ENCODE results near the gene SH3TC2.

SH3TC2 gene

GRCh38 chr5:148989567-148989966, 73.3 kb downstream of the SH3TC2 start:
- in situ Hi-C loops (cut with MboI; ENCODE audit: low pct_unique_long_range_greater_than_20kb, low sequenced_read_pairs, unreplicated experiment): no loop called here
- no peak for DNase-seq (ENCODE audit: low spot score)
- TF ChIP-seq, protein P1, sequence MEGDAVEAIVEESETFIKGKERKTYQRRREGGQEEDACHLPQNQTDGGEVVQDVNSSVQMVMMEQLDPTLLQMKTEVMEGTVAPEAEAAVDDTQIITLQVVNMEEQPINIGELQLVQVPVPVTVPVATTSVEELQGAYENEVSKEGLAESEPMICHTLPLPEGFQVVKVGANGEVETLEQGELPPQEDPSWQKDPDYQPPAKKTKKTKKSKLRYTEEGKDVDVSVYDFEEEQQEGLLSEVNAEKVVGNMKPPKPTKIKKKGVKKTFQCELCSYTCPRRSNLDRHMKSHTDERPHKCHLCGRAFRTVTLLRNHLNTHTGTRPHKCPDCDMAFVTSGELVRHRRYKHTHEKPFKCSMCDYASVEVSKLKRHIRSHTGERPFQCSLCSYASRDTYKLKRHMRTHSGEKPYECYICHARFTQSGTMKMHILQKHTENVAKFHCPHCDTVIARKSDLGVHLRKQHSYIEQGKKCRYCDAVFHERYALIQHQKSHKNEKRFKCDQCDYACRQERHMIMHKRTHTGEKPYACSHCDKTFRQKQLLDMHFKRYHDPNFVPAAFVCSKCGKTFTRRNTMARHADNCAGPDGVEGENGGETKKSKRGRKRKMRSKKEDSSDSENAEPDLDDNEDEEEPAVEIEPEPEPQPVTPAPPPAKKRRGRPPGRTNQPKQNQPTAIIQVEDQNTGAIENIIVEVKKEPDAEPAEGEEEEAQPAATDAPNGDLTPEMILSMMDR (IDR thresholded peaks at IDR 0.05; ENCODE audit: extremely low read depth, insufficient read depth, missing control alignments): no peak

DNA sequence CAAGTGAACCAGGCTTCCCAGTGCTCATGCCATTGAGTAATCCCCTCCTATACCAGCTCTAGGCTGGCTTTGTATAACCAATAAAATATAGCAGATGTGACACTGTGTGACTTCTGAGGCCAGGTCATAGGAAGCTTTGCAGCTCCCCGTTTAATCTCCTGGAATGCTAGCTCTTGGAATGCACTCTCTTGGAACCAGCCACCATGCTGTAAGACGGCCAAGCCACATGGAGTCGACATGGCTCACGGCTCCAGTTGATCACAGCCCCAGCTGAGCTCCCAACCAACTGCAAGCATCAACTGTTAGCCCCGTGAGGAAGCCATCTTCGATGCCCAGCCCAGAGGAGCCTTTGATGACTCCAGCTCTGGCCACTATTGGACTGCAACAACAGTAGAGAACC, 74.5 kb downstream of the SH3TC2 start:
- TF ChIP-seq, protein P1 (IDR thresholded peaks at IDR 0.05; ENCODE audit: extremely low read depth, insufficient read depth, missing control alignments): no peak
- in situ Hi-C loops (cut with MboI; ENCODE audit: low pct_unique_long_range_greater_than_20kb, low sequenced_read_pairs, unreplicated experiment): no loop called here
- DNase-seq (ENCODE audit: low spot score): no peak

DNA sequence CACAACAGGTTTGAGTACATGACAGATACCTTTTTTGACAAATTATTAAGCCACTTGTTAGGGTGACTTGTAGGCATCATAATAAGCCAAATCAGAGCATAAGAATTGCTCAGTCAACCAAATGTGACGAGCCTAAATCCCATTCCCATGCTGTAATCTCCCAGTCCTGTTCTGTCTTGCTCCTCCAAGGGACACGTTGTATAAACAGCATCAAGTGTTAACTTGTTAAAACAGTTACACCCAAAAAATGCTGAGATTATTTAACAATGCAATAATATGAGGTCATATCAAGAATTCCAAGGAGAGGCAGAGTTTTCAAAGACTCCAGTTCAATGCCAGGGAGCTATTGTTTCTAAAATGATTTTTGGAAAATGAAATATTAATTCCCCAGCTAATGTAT, 76.2 kb downstream of the SH3TC2 start:
- TF ChIP-seq, protein P1 (IDR thresholded peaks at IDR 0.05; ENCODE audit: extremely low read depth, insufficient read depth, missing control alignments): no peak
- no peak for DNase-seq (ENCODE audit: low spot score)
- in situ Hi-C loops (cut with MboI; ENCODE audit: low pct_unique_long_range_greater_than_20kb, low sequenced_read_pairs, unreplicated experiment): no loop called here

DNA sequence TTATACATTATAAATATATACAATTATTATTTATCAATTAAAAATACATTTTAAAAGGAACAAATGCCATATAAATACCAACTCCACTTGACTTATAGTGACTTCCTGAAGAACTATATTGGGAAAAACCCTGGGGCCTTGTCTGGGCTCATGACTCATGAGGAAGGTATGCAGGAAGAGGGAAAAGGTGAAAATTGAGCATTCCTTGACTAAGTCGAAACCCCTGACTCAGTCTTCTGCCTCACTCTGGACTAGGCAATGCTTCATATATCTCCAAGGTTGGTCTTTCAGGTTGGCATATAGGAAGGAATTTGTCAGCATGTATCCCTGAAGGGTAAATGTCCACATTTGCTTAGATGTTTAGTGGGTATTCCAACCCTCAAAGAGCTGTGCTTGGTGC, 78.5 kb downstream of the SH3TC2 start:
- TF ChIP-seq, protein P1 (IDR thresholded peaks at IDR 0.05; ENCODE audit: extremely low read depth, insufficient read depth, missing control alignments): no peak
- in situ Hi-C loops (cut with MboI; ENCODE audit: low pct_unique_long_range_greater_than_20kb, low sequenced_read_pairs, unreplicated experiment): no loop called here
- no peak for DNase-seq (ENCODE audit: low spot score)

DNA sequence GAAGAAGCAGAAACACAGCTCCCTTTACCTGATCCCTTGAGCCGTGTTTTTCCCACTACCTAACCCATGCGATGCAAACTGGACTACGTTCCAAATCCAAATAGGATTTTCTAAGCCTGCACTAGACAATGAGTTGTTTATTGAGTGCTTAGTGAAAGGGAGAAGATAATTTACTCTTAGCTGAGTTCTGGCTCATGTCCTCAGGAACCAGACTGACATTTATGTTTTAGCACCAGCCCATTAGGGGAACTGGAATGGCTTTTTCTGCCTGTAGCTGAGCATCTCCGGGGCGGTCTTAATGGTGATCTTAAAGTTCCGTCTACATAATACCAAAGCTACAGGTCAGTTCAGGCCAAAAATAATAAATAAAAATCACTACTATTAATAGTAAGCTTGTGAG, 81.5 kb downstream of the SH3TC2 start:
- TF ChIP-seq, protein P1 (IDR thresholded peaks at IDR 0.05; ENCODE audit: extremely low read depth, insufficient read depth, missing control alignments): no peak
- in situ Hi-C loops (cut with MboI; ENCODE audit: low pct_unique_long_range_greater_than_20kb, low sequenced_read_pairs, unreplicated experiment): no loop called here
- no peak for DNase-seq (ENCODE audit: low spot score)

GRCh38 chr5:148980731-148981130, 82.1 kb downstream of the SH3TC2 start:
- TF ChIP-seq, protein P1 (IDR thresholded peaks at IDR 0.05; ENCODE audit: extremely low read depth, insufficient read depth, missing control alignments): no peak
- DNase-seq (ENCODE audit: low spot score): no peak
- in situ Hi-C loops (cut with MboI; ENCODE audit: low pct_unique_long_range_greater_than_20kb, low sequenced_read_pairs, unreplicated experiment): no loop called here
